NOMO-1 (cell line): ENCODE data around the gene MCEE.
"Not testable (repeated sequence)": the region's sequence is repeated elsewhere in the genome, so short reads cannot be mapped to it uniquely, and the experiment has no call there.

ENCODE experiments used
- DNase-seq, 2 experiments: peaks; one replicate each; lab custom pipeline; 2025; ENCODE audit not compliant: unreplicated experiment in 2 of 2; lab: John Stamatoyannopoulos, UW

The MCEE gene

DNA sequence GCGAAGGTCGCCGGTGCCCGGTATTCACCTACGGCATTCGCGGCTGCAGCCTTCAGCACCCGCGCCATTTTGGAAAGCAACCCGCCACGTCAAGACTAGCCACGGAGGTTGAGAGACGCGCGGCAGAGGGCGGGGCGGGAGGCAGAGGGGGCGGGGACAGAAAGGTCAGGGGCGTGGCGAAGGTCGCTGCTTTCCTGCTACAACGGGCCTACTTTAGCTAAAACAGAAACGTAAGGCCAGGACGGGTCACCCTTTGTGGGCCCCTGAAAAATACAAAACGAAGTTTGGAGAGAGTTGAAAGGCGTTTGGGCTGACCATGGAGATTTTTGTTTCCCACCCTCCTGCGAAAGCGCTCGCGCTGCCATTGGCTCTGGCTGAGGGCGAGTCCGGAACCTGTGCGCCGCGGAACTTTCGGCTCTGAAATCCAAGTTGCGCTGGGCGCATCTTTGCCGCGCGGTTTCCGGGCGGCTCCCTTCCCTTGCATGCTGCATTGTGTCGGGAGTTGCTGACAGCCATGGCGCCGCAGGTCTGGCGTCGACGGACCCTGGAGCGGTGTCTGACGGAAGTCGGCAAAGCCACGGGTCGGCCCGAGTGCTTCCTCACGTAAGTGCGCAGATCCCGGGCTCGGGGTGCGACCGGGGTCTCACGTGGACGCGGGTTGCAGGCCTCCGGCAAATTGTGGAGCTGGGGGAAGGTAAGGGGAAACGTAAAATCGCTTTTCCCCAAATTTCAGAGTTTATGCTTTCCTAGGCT lies at the start of gene MCEE, which contains the start of gene MPHOSPH10:
Gene MCEE (minus strand): TSS at position 78 of the 753 bp plus-strand sequence. CDS start 10 bp downstream, at position 68.
Gene MPHOSPH10 (plus strand): TSS at position 483 of the 753 bp plus-strand sequence. CDS start 32 bp downstream, at position 515.
- DNase-seq, result peak; percentile 89 to 90

DNA sequence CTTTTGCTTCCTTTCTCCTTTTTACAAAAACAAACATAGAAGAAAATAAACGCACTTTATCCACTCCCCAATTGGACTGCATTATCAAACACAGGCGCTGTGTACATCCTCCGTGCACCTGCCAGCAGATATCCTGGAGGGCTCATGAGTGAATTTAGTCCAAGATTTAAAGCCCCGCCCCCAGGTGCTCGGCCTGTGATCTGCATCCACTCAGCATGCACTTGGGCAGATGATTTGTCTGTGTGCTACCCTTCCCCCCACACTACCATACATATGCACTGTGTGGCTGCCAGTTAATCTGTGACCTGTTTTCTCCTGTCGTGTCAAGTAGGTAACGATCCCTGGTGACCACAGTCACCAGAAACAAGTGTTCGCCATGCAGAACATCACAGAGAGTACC lies 48.8 kb upstream of the MCEE start:
- not testable (repeated sequence) for DNase-seq

DNA sequence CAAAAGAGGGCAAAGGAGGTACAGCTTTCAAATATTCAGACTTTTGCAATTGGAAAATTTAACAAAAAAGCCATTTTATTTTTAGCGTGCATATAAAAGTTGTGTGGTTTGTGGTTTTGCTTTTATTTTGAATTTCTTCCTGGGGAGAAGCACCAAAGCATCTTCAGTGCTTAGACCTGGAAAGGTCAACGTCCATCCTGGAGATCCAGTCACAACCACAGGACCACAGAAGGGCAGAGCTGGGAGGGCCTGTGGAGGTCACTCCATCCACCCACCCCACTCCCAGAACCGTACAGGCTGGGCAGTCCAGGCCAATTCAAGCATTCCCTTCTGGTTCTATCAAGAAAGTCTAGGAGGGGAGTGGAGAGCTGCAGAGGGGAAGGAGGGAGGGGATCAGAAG lies 44.2 kb upstream of the MCEE start:
- peak; percentile 13 to 41 for DNase-seq

DNA sequence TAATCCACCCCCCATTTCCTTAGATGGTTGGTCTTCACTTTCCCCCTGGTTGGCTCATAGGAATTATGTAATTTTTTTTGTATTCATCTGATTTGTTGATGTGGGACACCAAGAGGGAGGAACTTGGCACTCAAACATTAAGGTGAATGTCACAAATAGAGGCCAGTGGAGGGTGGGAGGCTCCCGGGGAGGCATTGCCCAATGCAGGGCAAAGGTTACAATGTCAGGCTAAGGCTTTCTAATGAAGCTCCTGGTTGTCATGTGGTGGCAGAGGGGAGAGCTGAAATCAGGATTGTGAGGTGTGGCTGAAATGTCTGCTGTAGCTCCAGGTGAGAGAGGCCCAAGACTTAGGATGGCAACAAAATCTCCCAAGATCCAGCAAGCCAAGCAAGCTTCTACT lies 43.1 kb upstream of the MCEE start:
- DNase-seq, result peak; percentile 5 to 15

DNA sequence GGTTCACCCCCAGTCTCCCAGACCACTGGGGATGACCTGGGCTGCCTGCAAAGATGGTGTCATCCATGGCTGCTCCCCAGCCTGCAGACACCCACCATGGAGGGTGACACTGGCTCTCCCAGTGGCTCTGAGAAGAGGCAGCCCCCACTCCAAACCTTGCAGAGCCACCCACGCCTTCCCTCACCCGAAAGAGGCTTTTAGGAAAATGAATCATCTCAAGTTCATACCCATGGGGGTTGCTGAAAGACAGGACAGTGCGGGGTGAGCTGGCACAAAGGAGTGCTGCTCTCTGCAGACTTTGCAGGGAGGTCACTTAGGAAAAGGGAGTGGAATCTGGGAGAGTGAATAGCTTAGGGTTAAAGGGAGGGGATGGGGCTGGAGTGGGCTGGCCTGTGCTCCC lies 36.8 kb upstream of the MCEE start:
- no peak for DNase-seq

DNA sequence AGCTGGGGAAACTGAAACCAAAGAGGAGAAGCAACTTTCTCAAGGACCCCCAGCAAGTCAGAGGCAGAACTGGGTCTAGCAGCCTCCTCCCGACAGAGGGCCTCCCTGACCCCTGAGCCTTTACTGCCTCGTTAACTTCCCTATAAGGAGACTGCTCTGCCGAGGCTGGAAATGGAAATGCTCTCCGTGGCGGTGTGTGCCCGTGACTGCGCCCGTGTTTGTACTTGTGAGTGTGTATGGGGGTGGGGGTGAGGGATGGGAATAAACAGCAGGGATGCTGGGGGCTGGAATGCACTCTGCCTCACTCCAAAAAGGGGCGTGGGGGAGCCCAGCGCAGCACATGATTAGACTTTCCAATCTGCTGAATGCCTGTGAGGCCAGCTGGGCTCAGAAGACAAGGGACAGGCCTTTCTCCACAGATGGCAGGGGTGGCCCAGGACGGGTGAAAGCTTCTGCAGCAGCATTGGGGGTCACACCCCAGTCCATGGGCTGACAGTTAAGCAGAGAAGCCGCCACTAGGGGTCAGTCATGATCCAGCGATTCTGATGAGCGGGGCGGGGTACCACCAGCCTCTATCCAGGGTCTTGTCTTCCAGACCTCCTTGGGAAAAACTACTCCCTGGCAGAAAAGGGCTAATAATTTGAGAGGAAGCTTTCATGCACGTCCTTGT lies 27.2 kb upstream of the MCEE start:
- peak; percentile 21 to 27 for DNase-seq

DNA sequence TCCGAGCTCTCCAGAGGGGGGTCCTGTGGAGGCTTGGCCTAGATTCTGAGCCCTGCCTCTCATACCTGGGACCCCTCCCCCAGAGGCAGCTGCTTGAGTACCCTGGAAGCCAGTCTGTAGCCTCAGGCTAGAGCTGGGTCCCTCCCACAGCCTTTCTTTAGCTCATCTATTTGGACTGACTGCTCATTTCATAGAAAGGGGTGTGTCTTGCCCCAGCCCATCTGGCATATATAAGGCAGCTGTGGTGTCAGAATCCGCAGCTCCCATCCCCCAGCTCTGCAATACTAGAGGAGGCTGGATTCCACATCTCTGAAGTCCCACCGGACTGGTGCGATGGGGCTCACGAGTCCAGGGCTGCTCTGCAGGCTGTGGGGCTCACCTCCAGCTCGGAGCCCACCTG lies 26.5 kb upstream of the MCEE start:
- no peak for DNase-seq

DNA sequence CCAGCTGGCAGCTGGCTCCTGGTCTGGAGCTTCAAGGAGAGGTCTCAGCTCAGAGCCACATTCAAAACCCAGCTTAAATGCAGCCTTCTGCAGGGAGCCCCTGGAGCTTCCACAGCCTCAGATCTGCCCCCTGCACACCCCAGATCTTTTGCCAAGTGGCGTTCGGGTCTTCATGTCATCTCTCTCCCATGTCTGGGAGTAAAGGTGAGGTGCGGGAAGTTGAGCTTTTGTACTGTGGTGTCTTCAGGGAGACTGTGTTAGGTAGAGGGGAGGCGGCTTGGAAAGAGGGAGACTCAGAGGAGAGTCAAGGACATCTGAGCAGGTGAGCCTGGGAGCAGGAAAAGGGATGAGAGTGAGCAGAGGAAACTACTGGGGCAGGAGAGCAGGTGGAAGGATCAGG lies 25.8 kb upstream of the MCEE start:
- DNase-seq, result no peak

DNA sequence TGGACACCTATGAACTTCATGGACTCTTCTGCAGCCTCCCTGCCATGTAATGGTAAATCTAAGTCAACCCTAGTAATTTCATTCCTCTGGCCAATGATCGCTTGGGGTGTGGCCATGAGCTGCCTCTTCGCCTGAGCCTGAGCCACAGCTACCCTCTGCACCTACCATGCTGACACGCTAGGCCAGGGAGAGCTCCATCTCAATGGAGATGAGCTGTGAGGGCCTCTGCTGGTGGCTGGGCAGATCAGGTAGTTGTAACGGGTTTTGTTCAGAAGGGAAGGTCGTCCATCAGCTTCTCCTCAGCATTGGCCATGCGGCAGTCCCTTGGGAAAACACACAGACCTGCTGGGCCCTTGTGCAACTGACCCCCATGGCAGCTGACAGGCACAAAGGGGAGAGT lies 24.8 kb upstream of the MCEE start:
- peak; percentile 22 to 28 for DNase-seq

DNA sequence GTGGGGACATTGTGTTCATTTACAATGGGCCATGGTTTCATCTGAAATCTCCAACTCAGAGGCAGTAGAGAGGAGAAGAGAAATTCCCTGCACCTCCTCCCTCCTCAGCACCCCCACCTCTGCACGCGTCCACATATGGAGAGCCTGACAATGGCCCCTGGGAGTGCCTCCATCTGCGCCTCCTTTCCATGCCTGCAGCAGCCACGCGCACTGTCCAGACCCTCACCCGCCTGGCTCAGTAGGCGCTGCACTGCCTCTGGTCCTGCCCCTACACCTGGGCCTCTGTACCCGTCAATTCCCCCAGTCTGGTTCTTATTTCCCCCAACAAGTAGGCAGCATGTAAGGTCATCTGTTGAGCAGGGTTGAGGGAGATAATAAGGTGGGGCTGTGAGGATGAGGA lies 24.2 kb upstream of the MCEE start:
- DNase-seq, result no peak

DNA sequence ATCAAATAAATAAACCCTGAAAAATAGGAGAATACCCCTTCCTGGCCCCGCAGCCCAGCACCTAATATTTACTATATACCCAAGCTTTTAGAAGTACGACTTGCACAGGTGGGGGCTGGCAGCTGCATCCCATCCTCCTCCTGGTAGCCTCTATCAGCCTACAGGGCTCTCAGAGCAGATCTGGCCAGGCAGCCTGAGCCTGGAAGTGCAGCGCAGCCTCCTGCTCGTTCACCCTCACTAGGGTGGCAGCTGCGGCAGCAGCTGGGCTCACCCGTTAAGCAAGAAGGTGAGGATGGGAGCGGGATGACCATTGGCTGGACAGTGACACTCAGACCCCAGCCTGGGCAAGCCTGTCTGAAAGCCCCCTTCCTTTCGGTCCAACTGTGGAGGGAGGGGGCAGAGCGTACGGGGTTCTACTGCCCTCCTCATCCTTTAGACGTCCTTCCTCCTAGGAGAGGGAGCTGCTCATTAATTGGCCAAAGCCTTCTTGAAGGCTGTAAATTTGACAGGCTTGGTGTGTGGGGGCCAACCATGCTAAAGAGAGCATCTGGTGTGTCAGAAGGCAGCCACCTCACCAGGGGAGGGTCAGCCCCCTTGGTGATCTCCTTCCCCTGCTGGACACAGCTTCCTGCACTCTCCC lies 23.7 kb upstream of the MCEE start:
- no peak for DNase-seq

DNA sequence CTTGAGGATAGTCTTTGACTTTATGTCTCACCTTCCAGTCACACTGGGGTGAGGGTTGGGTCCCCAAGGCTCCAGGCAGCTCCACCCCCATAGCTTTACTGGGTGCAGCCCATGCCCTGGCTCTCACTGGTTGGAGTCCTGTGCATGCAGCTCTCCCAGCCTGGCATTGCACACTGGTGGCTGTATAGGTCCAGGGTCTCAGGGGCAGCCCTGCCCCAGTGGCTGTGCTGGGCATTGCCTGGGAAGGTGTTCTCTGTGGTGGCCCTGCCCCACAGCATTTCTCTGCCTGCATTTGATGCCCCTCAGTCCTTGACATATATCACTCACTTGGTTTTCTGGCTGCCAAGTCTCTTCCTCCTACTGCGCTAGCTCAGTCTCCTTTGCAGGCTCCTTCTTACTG lies 21.6 kb upstream of the MCEE start:
- DNase-seq, result no peak

DNA sequence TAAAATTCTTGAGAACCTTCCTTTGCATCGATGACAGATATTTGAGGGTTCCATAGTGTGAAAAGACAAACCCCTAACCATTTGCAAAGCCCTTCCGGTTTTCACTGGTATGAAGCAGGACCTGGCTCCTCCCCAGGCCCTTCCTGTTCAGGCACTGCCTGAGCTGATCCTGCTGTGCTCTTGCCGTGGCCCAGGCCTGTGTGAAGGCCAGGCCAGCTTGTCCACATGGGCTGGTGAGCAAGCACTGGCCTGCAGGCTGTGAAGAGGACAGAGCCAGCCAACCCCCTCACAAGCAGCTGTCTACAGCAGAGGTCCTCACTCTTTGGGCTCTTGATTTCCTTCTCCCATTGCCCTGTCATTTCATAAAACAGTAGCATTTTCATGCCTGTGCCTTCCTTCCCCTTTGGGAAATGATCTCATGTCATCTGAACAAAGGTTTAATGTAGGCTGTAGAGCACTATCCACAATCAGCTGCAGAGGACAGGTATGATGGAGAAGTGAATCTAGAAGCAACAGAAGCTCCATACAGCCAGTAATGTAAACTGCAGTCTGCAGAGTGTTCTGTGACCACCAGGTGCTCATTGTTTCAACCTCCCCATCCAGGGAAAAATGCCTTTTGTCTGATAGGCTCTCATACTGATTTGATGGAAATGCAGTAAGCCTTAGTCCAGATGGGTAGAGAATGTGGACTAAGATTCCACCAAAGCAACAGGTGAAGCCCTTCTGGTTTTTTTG lies 20.2 kb upstream of the MCEE start:
- no peak for DNase-seq

DNA sequence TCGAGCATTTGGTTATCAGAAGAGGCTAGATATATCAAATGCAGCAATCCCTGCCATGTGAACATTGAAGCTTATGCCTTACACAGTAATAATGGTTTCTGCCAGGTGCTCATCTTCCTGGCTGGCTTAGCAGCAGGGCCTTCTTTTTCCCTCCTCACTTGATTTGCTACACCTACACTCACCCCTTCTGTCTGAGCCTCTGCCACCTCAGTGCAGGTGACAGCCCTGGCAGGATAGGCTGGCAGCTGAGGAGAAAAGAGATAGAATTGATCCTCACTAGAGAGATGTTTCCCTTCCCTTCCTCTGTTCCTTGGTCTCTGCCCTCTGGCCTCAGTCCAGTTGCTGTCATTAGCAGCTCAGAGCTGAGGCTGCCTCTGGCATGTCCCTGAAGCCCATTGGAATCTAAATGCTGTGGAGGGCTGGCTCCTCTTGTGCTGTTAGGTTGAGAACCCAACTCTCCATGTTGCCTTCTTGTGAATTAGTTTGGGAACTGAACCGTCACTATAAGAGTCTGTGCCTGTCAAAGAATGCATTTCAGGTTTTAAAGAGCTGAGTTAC lies 18.6 kb upstream of the MCEE start:
- DNase-seq, result no peak

DNA sequence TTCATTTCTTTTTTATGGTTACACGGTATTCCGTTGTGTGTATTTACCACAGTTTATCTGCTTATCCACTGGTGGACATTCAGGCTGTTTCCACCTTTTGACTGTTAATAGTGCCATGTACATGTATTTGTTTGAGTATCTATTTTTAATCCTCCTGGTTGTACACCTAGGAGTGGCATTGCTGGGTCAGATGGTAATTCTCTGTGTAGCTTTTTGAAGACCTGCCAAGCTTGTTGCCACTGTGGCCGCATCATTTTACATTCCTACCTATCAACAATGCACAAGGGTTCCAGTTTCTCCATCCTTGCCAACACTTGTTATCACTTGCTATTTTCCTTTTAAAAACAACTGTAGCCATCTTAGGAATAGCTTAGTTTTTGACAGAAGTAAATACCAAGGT lies 13.8 kb upstream of the MCEE start:
- no peak for DNase-seq

DNA sequence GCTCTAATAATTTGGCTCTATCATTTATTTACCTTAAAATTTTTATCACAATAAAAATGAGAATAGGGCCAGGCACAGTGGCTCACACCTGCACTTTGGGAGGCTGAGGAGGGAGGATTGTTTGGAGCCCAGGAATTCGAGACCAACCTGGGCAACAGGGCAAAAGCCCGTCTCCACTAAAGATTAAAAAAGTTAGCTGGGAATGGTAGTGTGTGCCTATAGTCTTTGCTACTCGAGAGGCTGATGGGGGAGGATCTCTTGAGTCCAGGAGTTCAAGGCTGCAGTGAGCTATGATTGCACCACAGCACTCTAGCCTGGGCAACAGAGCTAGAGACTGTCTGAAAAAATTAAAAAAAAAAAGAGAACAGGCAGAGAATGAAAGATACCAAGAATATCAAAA lies 6.1 kb upstream of the MCEE start:
- DNase-seq, result no peak

DNA sequence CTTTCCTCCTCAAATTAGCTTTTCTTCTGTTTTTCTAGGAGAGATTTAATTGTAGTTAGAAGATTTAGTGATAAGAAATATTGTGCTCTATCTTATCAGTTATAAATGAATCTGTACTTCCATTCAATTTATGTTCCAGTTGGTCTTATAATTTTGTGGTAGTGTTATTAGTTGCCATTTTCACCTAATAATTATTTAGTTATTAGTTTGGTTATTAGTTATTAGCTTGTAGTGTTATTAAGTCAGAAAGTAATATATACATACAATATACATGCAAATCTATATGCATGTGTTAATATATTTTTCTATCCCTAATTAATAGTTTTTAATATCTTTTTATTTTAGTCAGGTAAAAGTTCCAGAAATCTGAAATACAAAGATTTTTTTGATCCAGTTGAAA lies 3.6 kb upstream of the MCEE start:
- DNase-seq, result no peak

DNA sequence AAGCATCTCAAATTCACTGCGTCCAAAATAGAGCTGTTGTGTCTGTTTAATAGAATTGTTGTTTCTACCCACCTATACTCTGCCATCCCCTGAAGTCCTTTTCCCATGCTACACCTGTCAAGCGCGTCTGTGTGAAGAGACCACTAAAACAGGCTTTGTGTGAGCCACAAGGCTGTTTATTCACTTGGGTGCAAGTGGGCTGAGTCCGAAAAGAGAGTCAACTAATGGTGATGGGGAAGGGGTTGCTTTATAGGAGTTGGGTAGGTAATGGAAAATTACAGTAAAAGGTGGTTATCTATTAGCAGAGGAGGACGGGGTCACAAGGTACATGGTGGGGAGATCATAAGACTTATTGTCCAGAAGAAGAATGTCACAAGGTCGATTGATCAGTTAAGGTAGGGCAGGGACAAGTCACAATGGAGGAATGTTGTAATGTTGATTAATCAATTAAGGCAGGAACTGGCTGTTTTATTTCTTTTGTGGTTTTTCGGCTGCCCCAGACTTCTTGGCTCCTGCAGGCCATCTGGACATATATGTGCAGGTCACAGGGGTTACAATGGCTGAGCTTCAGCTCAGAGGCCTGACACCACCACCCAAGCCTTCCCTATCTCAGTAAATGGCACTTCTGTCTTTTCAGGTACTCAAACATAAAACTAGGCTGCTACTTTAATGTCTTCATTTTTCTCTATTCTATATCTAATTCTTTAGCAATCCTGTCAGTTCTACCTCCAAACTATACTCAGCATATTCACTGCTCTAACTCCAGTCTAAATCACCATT lies 1.5 kb upstream of the MCEE start:
- DNase-seq, result not testable (repeated sequence)

DNA sequence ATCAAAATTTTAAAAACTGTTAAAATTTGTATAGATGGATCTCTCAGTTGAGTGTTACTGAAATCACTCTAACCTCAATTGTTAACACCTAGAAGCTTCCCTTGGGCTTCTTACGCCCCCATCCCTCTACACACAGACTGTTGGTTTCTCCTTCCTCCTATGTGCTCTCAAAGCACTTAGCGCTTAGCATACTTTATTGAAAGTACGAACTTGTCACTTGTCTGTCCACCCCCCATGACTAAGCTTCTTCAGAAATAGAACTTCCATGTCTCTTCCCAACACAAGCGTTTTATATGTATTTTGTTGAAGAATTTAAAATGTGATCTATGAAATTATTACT lies 846 bp upstream of the MCEE start:
- peak; percentile 35 to 54 for DNase-seq

DNA sequence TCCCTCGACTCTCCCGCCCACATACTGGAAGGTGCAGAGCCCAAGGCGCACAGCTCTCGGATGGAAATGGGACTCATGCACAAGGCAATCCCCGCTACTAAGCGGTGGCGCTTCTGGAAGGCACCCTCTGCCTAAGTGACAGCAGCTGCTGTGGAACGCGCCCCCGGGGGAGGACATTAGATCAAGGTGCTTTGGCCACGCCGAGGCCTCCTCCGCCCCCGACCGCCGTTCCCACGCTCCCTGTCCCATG lies 202 bp downstream of the MCEE start:
- DNase-seq, result peak in 1 of 2 experiments; percentile 58
